Hepatocyte (in vitro differentiated cells): ENCODE results near the gene TRIM44.

ENCODE experiments used
- CTCF ChIP-seq: fragments of 200-600 bp; sonication (generic); IDR thresholded peaks from 2 replicates; pipeline ENCODE4 v1.5.1; 2016; ENCODE audit warnings: antibody characterized with exemption, mild to moderate bottlenecking; ENCODE audit not compliant: poor library complexity
- EZH2 ChIP-seq: fragments of 200-600 bp; sonication (generic); IDR thresholded peaks from 2 replicates; pipeline ENCODE4 v1.6.1; 2016; ENCODE audit warnings: antibody characterized with exemption, mild to moderate bottlenecking, borderline replicate concordance

GRCh38 chr11:35861191-35861590 is 198.6 kb downstream of the TRIM44 start:
- TF ChIP-seq CTCF, result no peak
- no peak for TF ChIP-seq EZH2
